GM21619 (cell line): ENCODE measurements around the gene ARPP19.
"Not testable (repeated sequence)": the region's sequence is repeated elsewhere in the genome, so short reads cannot be mapped to it uniquely, and the experiment has no call there.

ENCODE experiments used
- ATAC-seq: cut with Tn5 transposase; IDR thresholded peaks from one replicate; pipeline ENCODE4 v1.9.1; 2021; ENCODE audit not compliant: unreplicated experiment

Gene ARPP19, protein sequence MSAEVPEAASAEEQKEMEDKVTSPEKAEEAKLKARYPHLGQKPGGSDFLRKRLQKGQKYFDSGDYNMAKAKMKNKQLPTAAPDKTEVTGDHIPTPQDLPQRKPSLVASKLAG

GRCh38 chr15:52568601-52569585, at the start of gene ARPP19:
ARPP19 (minus strand) TSS chr15:52569030; CDS start chr15:52568892, 138 bp downstream.
- peak; percentile 59 for ATAC-seq

DNA sequence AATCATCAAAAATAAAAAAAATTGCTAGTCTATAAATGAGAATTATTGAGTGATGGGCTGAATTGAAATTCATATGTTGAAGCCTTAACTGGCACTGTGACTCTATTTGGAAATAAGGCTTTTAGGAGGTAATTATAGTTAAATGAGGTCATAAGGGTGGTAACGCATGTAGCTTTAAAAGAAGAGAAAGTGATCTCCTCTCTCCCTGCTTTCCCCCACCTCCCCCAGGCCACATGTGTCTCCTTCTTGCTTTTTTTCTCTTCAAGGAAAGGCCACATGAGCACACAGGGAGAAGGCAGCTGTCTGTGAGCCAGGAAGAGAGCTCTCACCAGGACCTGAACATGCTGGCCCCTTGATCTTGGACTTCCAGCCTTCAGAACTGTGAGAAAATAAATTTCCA, 48.2 kb upstream of the ARPP19 start:
- ATAC-seq: no peak

DNA sequence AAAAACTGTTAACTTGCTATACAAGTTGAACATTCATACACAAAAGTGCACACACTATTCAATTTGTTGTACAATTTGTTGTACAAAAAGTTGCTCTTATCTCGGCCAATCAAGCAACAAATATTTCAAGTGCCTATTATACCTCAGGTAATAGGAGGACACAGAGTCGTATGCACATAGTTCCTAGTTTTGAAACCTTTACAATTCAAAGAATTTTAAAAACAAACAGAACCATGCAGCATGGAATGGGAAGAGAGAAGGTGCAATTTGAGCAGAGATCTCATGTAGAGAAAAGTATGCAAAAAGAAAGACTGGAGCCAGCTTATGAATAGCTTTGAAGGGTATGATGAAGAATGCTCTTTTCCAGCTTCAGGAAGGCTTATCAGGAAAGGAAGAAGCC, 46.5 kb upstream of the ARPP19 start:
- ATAC-seq: no peak

DNA sequence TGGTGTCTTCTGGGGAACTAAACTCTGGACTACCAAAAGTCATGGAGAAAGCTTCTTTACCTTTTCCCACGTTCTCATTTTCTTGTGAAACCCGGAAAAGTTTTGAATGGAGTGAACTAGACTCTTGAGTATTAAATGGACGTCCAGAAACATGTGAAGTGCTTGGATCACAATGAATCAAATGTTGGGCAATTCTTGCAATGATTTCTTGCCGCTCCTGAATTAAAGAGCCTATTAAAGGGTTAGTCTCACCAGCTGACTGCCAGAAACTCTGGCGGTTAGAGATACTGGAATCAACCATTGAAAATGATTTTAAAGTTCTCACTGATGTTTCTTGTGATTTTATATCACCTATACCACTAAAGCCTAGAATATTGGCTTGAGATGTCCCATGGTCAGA, 40.8 kb upstream of the ARPP19 start:
- ATAC-seq: no peak

DNA sequence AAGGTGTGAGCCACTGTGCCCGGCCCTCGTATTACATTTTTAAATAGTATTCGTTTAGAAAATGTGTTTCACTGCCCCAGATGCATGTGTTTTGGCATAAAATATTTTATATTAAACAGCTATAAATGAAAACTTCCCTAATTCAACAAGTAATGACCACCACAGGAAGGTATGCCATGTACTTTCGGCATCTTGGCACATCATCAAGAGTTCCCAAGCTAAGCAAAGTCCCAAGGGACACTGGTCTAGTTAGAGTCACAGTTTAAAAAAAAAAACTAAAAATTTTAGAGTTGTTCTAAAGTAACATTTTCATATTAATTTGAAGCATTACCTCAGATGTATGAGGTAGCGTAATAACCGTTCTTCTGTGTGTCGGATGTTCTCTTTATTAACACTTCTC, 15.6 kb upstream of the ARPP19 start:
- no peak for ATAC-seq

DNA sequence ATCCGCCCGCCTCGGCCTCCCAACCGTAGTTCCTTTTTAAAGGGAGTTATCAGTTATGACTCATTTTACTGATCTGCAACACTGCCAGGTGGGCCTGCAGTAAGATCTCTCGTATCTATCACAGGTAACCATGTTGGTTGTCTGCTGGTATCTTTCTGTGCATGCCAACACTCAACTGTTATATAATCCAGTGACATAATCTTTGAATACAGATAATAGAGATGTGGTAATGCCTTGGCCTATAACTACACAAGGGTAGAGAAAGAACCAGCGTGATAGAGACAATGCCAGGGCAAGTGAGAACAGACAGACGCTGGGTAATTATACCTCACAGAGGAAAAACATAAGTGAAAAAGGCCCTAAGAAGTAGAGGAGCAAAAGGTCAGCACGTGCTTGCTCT, 11.0 kb upstream of the ARPP19 start:
- ATAC-seq: no peak

DNA sequence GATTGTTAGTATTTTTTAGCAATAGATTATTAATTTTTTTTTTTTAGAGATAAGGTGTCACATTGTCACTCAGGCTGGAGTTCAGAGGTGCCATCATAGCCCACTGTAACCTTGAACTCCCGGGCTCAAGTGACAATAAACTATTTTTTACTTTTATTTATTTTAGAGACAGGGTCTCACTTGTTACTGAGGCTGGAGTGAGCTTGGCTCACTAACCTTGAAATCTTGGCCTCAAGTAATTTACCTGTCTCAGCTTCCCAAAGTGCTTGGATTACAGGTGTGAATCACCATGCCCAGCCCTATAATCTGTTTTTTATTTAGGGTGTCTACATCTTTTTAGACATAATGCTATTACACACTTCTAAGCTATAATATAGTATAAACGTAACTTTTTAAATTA, 7.9 kb upstream of the ARPP19 start:
- ATAC-seq: no peak

DNA sequence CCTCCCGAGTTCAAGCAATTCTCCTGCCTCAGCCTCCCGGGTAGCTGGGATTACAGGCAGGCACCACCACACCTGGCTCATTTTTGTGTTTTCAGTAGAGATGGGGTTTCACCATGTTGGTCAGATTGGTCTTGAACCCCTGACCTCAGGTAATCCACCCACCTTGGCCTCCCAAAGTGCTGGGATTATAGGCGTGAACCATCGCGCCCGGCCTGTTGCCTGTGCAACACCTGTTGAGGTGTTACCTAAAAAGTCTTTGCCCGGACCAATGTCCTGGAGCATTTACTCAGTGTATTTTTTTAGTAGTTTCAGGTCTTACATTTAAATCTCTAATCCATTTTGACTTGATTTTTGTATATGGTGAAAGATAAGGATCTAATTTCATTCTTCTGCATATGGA, 6.7 kb upstream of the ARPP19 start:
- ATAC-seq: not testable (repeated sequence)

GRCh38 chr15:52575072-52575471, 6.2 kb upstream of the ARPP19 start:
- ATAC-seq: no peak

GRCh38 chr15:52574623-52575022, 5.8 kb upstream of the ARPP19 start:
- ATAC-seq: not testable (repeated sequence)

GRCh38 chr15:52567871-52568600, 794 bp downstream of the ARPP19 start:
- ATAC-seq: no peak

GRCh38 chr15:52566889-52567288, 1.9 kb downstream of the ARPP19 start:
- ATAC-seq: no peak

GRCh38 chr15:52565417-52566358, 3.1 kb downstream of the ARPP19 start:
- ATAC-seq: peak; percentile 41

DNA sequence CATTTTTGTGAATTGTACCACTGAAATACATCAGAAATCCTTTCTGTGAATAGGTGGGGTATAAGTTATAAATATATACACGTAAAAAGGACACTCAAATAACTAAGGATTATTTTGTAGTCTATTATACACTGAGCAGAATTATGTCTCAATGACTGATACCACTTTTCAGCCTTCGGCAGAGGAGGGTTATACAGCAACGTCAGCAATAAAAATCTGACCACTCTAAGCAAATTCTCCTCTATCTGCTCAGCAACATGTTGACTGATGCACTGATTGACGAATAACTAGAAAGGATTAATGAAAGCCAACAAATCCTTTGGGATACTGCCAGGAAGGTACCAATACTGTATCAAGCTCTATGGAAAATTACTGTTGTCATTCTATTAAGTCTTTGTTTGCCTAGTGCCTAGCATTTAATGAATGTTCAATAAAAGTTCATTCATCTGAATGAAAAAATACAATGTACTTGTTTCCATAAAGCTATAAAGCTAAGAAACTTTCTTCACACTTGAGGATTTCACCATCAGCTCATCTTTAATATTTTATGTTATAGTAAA, 5.2 kb downstream of the ARPP19 start:
- ATAC-seq: no peak

DNA sequence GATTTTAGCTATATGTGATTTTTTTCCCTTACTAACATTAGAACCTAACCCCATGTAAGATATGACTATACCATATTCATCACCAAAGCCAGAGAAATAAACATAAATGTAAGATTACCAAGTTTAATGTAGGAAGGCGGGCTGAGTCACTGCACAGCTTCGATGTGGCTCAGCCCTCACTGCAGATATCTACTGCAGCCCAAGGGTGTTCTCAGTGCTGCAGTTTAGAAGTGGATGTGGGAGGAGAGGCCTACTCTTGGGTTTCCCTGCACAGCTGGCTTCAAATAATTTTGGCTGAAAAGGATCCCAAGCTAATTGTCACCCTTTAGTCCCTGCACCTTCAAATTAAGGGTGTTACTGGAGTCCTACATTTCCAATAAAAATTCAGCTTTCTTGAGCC, 9.3 kb downstream of the ARPP19 start:
- peak; percentile 23 for ATAC-seq

DNA sequence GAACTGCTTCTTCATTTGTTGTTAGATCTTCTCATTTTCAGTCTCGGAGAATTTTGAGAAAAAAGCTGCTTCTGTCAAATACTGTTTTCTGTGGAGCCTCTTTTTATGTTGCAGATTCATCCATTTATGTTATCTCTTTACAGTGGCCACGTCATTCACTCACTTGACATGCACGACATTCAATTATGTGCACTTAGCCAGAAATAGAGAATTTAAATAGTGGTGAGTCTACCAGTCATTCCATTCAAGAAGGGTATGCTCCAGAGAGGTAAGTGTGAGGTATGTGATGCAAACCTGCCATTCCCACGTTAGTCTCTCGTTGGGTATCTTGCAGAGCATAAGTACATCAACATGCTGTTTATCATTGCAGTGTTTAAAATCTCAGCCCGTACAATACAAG, 9.8 kb downstream of the ARPP19 start:
- ATAC-seq: peak; percentile 33

DNA sequence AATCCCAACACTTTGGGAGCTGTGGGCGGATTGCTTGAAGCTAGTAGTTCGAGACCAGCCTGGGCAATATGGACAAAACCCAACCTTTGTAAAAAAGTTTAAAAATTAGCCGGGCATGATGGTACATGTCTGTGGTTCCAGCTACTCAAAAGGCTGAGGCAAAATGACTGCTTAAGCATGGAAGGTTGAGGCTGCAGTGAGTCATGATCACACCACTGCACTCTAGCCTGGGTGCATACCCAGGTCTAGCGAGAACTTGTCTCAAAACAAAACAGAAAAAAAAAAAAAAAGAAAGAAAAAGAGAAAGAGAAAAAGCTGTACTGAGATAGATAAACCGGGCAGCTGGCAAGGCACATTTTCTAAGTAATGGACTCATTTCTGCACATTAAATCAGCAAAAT, 10.6 kb downstream of the ARPP19 start:
- ATAC-seq: peak; percentile 68

DNA sequence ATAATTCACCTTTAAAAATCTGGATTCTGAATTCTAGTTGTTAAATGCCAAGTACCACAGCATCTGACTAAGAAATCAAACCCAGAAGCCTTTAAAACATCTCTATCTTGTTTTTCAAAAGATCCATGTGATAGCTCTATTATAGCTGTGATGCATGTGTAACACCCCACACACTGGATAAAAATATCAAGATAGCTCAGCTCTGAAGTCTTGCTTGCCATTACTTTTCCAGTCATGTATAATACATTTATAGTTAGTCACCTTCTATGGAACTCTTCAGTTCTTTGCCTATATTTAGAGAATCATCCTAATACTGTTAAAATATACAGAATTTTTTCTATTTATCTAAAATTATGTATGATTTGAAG, 11.6 kb downstream of the ARPP19 start:
- no peak for ATAC-seq

DNA sequence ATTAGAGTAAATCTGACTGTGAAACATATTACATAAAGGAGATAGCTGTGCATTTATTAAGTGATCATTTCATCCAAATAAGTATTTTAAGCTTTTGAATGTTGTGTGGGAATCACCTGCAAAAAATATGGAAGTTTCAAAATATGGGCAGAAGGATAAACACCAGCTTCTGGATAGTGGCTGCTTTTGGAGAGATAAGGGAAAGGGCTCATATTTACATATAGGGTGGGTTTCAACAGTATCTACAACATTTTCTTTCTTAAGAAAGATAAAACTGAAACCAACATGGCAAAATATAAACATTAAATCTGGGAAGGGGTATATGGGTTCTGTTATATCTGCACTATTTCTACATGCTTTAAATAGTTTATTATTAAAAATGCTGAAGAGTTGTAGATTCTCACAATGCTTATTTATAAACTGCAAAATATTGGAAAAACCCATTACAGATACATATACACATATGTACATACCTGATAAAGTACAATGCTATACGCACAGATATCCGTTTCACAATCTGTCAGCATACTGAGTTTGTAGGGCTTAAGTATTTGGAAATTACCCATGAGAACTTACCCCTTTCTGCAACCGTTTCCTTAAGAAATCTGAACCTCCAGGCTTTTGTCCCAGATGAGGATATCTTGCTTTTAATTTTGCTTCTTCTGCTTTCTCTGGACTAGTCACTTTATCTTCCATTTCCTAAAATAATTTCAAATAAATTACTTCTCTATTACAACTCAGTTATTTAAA, 12.1 kb downstream of the ARPP19 start:
- no peak for ATAC-seq

GRCh38 chr15:52552303-52552702, 16.5 kb downstream of the ARPP19 start:
- ATAC-seq: no peak
